ENCODE measurements around the gene VSTM2B. TPM values are rescaled to one million over a fixed set of nuclear protein-coding genes. Genes with fewer than 3 reads are reported as not detected.

VSTM2B gene
- total RNA-seq, 1 experiment from 2014 or later = not detected

DNA sequence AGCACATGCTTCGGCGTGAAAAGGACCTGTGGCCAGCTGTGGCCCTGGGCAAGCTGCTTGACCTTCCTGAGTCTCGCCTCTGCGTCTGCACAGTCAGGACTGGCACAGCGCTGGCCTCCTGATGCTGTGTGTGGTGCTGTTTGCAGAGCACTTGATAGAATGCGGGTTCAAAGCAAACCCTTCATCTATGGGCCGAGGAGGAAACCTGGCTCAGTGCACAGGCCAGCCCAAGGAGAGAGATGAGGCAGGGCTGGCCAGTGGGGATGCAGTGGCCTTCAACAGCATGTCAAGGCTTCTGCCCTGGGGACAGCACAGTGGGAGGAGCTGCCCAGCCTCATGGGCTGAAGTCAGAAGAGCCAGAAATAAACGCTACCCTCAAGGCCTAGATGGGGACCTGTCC, 21.3 kb upstream of the VSTM2B start:
- no peaks in the 10 kb centered on the region for H3K9me2 ChIP-seq (ENCODE audit: insufficient read depth)
- TF ChIP-seq EZH2 (IDR thresholded peaks at IDR 0.05; ENCODE audit: low read depth) = no peak
- TF ChIP-seq, protein P1, sequence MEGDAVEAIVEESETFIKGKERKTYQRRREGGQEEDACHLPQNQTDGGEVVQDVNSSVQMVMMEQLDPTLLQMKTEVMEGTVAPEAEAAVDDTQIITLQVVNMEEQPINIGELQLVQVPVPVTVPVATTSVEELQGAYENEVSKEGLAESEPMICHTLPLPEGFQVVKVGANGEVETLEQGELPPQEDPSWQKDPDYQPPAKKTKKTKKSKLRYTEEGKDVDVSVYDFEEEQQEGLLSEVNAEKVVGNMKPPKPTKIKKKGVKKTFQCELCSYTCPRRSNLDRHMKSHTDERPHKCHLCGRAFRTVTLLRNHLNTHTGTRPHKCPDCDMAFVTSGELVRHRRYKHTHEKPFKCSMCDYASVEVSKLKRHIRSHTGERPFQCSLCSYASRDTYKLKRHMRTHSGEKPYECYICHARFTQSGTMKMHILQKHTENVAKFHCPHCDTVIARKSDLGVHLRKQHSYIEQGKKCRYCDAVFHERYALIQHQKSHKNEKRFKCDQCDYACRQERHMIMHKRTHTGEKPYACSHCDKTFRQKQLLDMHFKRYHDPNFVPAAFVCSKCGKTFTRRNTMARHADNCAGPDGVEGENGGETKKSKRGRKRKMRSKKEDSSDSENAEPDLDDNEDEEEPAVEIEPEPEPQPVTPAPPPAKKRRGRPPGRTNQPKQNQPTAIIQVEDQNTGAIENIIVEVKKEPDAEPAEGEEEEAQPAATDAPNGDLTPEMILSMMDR (conservative IDR thresholded peaks at IDR 0.05) = no peak
- H3K4me2 ChIP-seq = no peak overlapping the region
- no peaks in the 10 kb centered on the region for H3K79me2 ChIP-seq (ENCODE audit: low read depth)
- H2AFZ ChIP-seq = no peak overlapping the region
- no peaks in the 10 kb centered on the region for H3F3A ChIP-seq (ENCODE audit: insufficient read depth, low read depth)
- intact Hi-C loops (cut with micrococcal nuclease; ENCODE audit: unreplicated experiment) = no loop called here
- POLR2A ChIA-PET (ENCODE audit: unreplicated experiment) = no interaction called here
- H4K20me1 ChIP-seq (ENCODE audit: insufficient read depth) = no peaks in the 10 kb centered on the region
- no peak overlapping the region for H3K27ac ChIP-seq
- CTCF ChIA-PET = no interaction called here
- H3K4me1 ChIP-seq (replicated peaks; ENCODE audit: insufficient read depth) = no peaks in the 10 kb centered on the region
- H3K27me3 ChIP-seq (ENCODE audit: insufficient read depth, low read depth) = peaks cover 96% of the 10 kb centered on the region
- DNase-seq = no peak
- H3K4me3 ChIP-seq = no peak overlapping the region
- no TSS peak for BruUV-seq (replicated peaks)
- H3K9me3 ChIP-seq (ENCODE audit: insufficient read depth, low read depth) = no peaks in the 10 kb centered on the region
- no peaks in the 10 kb centered on the region for H3K36me3 ChIP-seq (ENCODE audit: low read depth)

- BruUV-seq (replicated peaks) = no TSS peak
- no peaks in the 10 kb centered on the region for H3K79me2 ChIP-seq (ENCODE audit: low read depth)
- no peaks in the 10 kb centered on the region for H3K36me3 ChIP-seq (ENCODE audit: low read depth)
- TF ChIP-seq, protein P1 (conservative IDR thresholded peaks at IDR 0.05) = no peak
- no peak for TF ChIP-seq EZH2 (IDR thresholded peaks at IDR 0.05; ENCODE audit: low read depth)
- intact Hi-C loops (cut with micrococcal nuclease; ENCODE audit: unreplicated experiment) = no loop called here
- no peak overlapping the region for H3K4me2 ChIP-seq
- H2AFZ ChIP-seq = no peak overlapping the region
- no peaks in the 10 kb centered on the region for H3K4me1 ChIP-seq (replicated peaks; ENCODE audit: insufficient read depth)
- H3K9me2 ChIP-seq (ENCODE audit: insufficient read depth) = no peaks in the 10 kb centered on the region
- no peaks in the 10 kb centered on the region for H3F3A ChIP-seq (ENCODE audit: insufficient read depth, low read depth)
- peaks cover 96% of the 10 kb centered on the region for H3K27me3 ChIP-seq (ENCODE audit: insufficient read depth, low read depth)
- CTCF ChIA-PET = no interaction called here
- H3K9me3 ChIP-seq (ENCODE audit: insufficient read depth, low read depth) = no peaks in the 10 kb centered on the region
- POLR2A ChIA-PET (ENCODE audit: unreplicated experiment) = no interaction called here
- no peaks in the 10 kb centered on the region for H4K20me1 ChIP-seq (ENCODE audit: insufficient read depth)
- DNase-seq = no peak
- H3K27ac ChIP-seq = no peak overlapping the region
- H3K4me3 ChIP-seq = no peak overlapping the region
These were observed 20.5 kb upstream of the VSTM2B start for GRCh38 chr19:29505097-29505824.

- no TSS peak for BruUV-seq (replicated peaks)
- Histone ChIP-seq H3K4me2 (no peak overlapping the region), H3K27me3 (ENCODE audit: insufficient read depth, low read depth) (peaks cover 96% of the 10 kb centered on the region), H3K9me3 (ENCODE audit: insufficient read depth, low read depth) (no peaks in the 10 kb centered on the region), H3K4me1 (replicated peaks; ENCODE audit: insufficient read depth) (no peaks in the 10 kb centered on the region), H4K20me1 (ENCODE audit: insufficient read depth) (no peaks in the 10 kb centered on the region), H3K9me2 (ENCODE audit: insufficient read depth) (no peaks in the 10 kb centered on the region), H2AFZ (no peak overlapping the region), H3F3A (ENCODE audit: insufficient read depth, low read depth) (no peaks in the 10 kb centered on the region), H3K79me2 (ENCODE audit: low read depth) (no peaks in the 10 kb centered on the region), H3K36me3 (ENCODE audit: low read depth) (no peaks in the 10 kb centered on the region), H3K27ac (no peak overlapping the region), H3K4me3 (no peak overlapping the region)
- TF ChIP-seq, protein P1 (conservative IDR thresholded peaks at IDR 0.05) = no peak
- no peak for TF ChIP-seq EZH2 (IDR thresholded peaks at IDR 0.05; ENCODE audit: low read depth)
- ChIA-PET POLR2A (ENCODE audit: unreplicated experiment) (no interaction called here), CTCF (no interaction called here)
- DNase-seq = no peak
- intact Hi-C loops (cut with micrococcal nuclease; ENCODE audit: unreplicated experiment) = no loop called here
These were observed 19.2 kb upstream of the VSTM2B start for GRCh38 chr19:29506619-29506911.
